HG03039 (cell line): ENCODE results near the gene ELL2.
"Not testable (repeated sequence)": the region's sequence is repeated elsewhere in the genome, so short reads cannot be mapped to it uniquely, and the experiment has no call there.

Experiments
- ATAC-seq: cut with Tn5 transposase; IDR thresholded peaks from one replicate; pipeline ENCODE4 v1.9.1; 2021; ENCODE audit warnings: mild to moderate bottlenecking, moderate library complexity; ENCODE audit not compliant: unreplicated experiment

Gene ELL2

DNA sequence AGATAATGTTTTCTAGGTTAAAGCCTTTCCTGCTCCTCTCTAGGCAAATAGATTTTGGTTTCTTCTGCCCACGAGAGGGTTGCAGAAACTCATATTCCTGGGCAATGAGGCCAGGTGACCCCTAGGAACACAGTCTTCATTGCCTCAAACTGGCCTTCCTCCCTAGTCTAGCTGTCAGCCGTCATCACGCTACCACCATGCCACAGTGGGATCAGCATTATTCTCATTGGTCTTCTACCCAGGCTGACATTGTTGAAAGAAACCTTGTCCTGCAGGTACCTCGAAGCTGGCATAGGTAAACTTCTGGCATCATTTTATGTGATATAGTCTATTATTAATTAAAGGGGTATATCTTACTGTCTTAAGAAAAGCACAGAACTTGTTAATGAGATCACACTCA is 51.1 kb downstream of the ELL2 start:
- no peak for ATAC-seq

DNA sequence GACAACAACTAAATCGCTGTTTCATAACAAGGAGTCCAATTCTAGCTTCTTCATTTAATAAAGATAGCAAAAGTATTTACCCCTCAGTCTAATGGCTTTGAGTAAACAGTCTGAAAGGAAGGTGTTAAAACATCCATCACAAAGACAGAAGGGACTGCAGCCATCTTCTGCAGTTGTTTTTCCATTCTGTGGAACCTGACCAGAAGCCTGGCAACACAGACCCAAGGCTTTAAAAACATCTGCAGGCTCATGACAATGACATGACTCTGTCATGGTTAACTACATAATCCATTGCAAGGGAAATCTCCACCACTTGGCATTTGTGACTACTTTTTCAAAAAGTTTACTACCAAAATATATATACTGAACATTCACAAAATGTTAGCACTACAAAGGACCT is 51.9 kb downstream of the ELL2 start:
- ATAC-seq: no peak

DNA sequence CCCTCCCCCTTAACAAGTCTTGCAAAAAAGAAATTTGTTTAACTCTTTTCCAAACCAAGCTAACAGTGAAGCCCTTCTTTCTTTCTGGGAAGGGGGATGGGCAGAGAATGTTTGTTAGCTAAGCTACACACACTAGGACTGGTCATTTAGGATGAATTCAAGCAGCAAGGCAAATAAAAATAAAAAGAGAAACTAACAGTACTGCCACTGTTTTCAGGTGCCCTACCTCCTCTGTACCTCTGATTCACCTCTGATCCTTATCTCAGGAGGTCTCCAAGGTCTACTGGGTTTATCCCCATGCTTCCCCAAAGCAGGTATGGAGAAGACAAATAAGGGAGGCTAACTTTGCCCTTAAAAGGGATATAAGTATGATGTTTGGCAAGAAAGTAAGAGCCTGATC is 52.9 kb downstream of the ELL2 start:
- ATAC-seq: no peak

DNA sequence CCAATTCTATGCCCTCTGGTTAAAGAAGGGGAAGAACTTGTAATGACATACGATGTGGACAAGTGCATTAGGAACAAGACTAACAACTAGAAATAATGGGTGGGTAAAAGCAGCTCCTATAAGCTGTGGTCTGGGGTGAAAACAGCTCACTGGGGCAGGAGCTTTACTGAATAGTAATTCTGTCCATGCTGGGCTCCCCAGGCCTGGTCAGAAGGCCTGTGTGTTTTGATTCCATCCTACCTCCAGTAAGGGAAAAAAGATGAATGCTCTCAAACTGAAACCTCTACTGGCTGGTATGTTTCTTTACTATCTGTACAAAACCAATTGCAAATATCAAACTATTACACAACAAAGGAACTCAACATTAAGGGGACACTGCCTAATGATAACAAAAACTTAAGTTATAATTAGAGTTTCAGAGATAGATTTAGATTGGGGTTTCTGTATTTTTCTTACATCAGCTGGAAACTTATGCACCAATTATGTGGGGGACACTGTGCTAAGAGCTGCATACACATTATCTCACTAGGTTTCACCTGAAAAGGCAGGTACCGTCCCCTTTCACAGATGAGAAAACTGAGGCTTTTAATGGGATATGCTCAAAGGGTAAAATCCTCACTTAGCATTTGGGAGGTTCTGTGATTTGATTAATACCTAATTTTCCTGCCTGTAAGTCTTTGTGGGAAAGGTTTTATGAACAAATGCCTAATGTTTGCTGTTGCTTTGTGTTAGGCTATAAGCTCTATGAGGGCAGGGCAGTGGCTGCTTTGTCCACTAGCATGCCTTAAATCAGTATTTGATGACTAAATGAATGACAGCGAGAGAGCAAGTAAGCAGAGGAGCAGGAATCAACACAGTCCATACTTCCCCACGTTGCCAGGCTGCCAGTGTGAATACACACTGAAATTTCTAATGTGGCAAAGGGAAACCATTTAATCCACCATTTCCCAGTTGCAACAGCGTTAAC is 53.6 kb downstream of the ELL2 start:
- ATAC-seq: no peak

DNA sequence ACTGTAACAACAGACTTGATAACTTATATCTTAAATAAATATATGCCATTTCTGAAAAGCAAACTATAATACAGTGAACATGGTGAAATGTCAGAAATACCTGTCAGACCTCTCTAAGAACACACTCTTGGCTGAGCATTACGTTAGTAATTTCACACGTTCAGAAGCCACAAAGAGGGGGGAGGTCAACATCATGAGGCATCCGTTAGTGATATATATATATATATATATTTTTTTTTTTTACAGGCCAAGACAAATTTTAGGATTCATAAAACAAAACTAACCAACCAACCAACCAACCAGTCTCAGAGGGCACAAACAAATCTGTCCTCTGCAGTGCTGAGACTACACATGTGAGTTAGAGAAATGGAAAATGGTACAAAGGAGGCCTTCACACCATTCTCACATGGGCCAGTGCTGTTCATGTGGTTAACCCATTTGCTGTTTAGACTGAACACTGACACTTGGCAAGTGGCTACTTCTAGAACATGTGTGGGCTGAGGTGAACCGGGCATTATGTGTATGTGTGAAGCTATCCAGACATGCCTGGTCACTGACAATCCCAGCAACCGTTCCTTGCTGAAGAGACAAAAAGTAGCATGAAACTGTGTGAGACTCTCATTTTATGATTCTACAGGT is 54.5 kb downstream of the ELL2 start:
- ATAC-seq: no peak

DNA sequence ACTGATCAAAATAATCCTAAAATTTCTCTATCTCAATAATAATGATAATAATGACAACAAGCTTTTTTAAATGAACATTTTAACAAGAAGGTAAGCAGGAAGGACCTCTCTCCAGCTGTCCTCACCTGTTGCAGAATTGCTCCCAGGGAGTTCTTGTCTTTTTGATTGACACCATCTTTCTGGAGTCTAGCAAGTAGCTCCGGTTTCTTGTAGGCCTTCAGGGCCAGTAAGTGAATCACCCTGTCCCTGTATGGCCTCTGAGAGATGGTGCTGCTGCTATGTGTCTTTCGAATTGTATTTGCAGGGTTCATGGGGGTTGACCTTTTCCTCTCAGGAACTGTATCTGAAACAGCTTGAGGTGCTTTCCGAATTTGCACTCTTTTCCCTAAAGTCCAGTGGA is 55.3 kb downstream of the ELL2 start:
- ATAC-seq: not testable (repeated sequence)

DNA sequence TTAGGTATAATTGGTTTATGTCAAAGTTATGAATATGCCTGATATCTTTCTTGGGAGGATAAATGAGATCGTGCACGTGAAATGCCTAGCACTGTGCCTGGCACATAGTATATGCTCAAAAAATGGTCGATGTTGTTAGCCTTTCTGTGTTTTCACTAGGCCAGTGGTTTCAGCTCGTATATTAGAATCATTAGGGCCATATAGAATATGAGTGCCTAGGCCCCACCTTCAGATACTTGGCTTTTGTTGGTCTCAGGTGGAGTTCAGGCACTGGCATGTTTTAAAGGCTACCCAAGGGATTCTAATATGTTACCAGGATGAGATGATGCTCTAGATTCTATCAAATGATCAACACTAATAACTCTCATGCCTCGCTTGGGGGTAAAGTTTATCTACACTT is 56.8 kb downstream of the ELL2 start:
- no peak for ATAC-seq

DNA sequence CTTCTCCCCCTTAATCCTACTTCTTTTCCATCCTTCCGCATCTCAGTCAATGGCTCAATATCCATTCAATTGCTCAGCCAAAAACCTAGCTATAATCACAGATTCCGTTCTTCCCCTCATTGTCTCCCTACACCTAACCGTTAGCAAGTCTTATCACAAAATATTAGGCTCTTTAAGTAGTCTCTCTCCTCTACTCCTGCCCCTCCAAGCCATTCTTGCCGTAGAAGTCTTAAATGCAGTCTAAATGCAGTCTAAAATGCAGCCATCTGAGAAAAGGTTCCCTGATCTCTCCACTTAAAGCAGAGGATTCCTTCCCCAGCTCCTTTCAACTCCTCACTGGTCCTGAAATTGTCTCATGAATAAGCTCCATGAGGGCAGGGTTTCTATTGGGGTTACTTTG is 57.8 kb downstream of the ELL2 start:
- ATAC-seq: no peak

DNA sequence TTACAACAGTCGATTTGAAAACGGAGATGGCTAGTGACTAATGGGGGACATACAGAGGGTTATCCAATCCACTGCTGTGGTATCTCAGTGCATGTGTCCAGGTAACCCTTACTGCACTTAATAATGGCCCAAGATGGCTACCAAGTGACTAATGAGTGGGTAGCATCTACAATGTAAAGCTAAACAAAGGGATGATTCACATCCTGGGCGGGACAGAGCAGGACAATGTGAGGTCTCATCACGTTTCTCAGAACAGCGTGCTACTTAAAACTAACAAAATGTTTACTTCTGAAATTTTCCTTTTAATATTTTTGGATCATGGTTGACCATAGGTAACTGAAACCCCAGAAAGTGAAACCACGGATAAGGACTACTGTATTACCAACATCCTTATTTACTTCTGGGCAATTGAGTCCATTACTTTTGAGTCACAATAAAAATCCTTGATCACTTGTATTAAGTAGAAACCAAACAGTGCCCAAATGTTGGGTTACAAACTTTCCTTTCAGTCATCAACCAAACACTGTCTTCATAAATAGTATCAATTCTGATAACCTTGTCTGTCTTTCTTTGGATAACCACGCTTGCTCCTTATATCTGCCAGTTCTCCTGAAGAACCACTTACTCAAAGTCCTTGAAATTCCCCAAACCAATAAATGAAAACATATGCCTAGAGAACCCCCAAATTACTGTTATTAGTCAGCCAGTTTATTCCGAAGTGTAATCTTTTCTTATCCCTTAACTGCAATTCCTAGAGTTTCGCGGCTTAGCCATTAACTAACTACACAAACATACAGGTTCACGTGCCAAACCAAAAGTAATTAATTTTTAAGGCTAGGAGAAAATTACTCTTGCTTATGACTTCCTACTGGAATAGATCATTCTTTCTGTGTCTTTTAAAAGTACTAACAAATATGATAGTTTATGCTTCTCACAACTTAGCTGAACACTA is 59.7 kb downstream of the ELL2 start:
- ATAC-seq: no peak

DNA sequence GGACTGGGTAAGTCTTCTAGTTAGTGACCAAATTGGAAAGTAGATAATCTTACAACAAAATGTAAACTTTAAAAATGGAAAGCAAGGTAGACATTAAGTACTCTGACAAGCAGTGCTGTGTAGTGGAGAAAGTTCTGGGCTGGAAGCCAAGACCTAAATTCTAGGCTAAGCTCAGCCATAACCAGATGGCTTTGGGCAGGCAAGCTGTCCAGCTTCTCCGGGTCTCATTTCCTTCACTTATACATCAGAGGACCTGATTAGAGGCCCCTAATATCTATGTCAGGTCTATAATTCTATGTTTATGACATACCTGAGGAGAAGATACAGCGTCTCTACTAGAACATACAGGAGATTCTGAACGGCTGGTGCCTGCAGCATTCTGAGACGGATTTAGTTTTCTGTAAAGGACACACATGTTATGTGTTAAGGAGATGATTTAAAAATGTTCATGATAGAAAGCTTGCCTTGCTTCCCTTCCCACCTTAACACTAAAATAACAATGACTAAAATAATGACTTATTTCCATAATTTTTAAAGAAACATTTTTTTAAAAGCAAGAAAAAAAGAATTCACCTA is 61.2 kb downstream of the ELL2 start:
- ATAC-seq: no peak

DNA sequence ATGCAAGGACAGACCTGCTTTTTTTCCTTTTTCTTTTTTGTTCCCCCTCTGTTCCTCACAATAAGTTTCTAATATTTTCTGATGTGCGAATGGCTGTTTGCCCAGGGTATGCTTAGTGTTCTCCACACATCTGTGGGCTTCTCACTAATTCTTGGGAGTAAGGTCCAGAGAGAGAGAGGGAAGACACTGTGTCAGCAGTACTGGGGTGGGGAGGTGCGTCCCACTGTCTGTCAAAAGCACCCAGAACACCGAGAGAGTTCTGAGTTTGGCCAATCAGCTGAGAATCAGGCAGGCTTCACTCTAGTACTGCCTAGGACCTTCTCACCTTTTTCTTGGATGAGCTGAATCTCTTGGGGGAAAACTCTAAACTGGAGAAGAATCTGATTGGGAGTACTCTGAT is 61.8 kb downstream of the ELL2 start:
- no peak for ATAC-seq

DNA sequence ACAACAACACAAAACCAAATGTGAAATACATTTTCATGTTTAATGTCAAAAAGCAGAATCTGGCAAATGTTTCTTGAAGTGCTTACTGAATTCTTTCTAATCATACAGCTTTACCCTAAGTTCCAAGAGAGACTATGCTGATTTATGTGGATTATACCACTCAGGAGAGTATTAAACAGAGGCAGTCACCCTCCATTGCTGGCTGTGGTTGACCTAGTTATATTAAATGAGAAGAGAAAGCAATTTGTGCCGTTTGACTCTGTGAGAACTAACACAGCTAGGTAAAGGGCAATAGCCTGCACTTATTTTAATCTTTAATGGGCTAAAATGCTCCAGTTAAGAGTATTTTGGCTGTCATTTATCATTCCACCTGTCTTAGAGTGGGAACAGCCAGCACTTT is 62.6 kb downstream of the ELL2 start:
- ATAC-seq: no peak

DNA sequence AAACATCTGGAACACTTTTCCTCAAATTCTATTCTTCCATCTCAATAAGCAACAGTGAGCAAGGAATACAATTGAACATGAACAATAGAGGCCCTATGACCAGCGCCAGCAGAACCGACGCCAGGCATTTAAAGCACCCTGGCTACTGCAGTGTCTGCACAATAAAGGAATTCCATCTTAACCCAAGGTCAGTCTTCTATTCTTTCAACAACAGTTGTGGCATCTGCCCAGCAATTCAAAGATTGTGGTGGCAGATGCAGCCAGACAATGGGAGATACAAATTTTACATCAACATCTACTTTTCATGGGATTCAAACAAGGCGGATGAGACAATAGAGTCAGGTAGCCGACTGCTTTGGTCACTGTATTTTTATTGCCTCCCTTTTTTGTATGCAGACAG is 65.9 kb downstream of the ELL2 start:
- ATAC-seq: no peak

DNA sequence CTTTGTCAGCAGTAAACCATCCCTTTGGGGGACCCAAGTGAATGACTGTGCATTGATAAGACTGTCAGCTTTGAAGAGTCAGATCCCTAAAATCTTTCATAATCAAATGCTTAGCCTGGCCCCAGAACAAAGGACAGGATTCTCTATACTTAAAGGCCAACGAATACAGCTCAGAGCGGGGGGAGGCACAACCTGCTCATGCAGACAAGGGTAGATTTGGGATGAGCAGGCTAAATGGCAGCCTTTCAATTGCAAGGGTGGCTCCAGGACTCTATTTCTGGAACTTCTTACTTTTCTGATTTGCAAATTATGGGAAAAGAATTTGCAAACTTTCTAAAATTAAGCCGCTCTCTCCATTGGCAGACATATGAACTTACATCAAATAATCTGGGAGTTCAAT is 66.4 kb downstream of the ELL2 start:
- no peak for ATAC-seq

DNA sequence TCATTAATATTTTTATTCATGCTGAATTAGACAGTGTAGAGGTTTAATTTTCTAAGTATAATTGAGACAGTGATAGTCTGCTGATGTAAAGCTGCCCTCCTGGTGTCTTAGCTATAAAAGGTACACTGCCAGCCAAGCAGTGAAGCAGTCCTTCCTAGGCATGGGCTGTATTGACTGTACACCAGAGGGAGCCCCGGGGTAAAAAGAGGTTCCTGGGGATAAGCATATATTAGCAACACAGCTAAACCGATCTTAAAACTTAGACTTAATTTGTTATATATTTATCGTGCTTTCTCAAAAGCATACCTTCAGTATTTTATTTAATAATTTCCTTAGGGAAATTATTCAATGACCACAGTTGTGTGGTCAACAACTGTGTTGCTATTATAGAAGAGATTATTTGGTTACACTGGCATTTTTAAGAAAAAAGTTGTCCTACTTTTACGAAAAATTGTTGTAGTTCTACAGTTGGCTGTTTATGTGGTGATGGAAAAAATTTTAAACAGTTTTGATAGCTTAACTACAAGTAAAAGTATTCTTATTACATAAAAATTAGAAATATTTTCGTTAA is 68.8 kb downstream of the ELL2 start:
- no peak for ATAC-seq

DNA sequence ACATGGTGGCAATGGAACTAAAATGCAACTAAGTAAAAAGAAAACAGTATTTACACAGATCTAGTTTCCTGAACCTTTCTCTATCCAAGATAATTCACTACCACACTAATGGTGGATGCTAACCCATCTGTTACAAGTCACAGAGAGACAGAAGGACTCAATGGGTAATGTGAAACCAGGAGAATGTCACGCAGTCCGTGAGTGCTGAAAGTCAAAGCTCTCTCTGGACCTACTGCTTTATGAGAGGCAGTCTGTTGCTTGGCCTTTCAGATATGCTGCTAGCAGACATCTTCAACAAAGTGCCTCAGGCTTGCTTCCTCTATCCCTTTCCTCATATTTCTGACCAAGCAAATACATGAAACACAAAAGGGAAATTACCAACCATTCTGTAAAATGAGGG is 70.2 kb downstream of the ELL2 start:
- no peak for ATAC-seq

DNA sequence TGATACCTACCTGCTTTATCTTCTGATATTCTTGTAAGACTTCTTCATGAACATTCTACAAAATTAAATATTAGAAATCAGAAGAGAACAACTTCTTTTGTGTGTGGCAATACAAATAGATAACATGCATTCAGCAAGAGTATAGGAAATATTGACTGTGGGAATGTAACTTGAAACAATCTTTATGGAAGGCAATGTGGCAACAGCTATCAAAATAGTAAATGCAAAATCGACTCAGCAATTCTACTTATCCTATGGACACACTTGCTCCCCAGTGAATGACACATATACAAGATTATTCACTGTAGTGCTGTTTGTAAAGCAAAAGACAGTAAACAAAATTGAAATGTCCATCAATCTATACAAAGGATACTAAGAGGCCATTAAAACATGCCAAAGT is 72.6 kb downstream of the ELL2 start:
- ATAC-seq: no peak

DNA sequence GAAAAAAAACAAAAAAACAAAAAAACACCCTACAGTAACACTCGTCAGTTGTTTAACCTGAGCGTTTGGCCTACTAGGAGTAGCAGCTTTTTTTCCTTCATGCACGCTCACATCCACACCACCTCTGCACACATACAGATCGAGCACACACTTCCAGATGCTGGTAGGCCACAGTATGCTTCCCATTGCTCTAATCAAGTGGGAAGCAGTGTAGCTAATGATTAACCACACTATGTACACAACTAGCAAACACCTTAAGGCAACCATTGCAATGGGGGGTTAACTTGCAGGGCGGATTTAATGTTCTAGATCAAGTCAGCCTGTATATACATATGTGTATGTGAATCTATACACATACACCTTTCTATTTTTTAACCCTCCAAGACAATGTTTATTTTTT is 73.7 kb downstream of the ELL2 start:
- no peak for ATAC-seq

DNA sequence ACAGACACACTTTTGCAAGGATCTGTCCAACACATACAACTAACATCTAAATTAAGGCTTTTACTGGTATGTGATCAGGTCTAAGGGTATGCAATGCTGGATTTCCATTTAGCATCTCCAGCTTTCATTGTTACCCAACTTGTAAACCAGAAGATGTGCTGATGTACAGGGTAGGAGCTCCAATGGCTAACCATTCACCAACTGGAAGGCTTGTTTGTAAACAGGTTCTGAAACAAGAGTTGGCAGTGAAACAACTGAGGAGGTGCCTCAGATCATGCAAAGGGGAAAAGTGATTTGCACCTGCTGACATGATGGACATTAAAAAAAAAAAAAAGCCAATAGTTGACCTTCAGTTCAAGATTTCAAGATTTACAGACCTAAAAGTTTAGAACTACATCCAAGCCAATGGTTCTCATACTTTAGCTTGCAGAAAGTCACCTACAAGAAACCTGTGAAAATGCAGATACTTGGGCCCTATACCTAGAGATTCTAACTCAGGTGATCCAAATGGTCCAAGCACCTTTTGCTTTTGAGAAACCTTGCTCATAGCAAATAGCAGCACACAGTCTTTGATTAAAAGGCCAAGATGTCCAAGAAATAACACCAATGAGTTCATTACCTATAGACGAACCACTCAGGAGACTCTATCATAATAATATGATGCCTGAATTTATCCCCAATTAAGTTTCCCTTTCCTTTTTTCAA is 75.2 kb downstream of the ELL2 start:
- no peak for ATAC-seq

DNA sequence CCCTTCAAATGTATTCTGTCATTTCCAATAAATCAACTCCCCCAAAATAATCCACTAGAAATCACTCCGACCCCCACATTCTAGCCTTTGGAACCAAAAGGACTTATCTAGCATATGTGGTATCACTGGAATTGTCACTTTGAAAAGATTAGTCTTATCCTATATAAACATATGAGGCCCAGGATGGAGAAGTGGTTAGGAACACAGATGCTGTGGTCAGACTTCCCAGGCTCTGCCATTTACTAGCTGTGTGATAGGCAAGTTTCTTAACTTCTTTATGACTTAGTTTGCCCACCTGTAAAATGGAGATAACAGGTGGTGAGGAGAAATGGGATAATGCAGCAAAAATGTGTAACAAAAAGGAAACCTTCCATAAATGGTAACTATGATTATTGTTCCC is 77.1 kb downstream of the ELL2 start:
- ATAC-seq: no peak
